HepG2 (cell line): ENCODE results near the gene CLDN4. TPM values are rescaled to one million over a fixed set of nuclear protein-coding genes. Genes with fewer than 3 reads are reported as not detected.

ENCODE experiments used
- ATAC-seq: fragments of 200-7000 bp; cut with Tn5 transposase; 3 replicates; pipeline ENCODE4 v1.9.1; 2020; ENCODE audit warnings: mild to moderate bottlenecking, moderate library complexity
- BruUV-seq: library from RNA; stranded (reverse); fragments of 400-500 nt; replicated peaks from 2 replicates; lab custom pipeline; 2021; lab: Mats Ljungman, UMichigan
- CTCF ChIA-PET: fragments of 300-600 bp; formaldehyde crosslinking; extraction: SDS; loops from one replicate; lab custom pipeline; 2021; ENCODE audit warnings: low total read pairs, inconsistent platforms, low intra/inter-chr PET ratio; lab: Yijun Ruan, JAX
- POLR2A ChIA-PET: fragments of 350-600 bp; sonication (Branson Sonifier 250); formaldehyde crosslinking; loops from one replicate; lab custom pipeline; 2020; ENCODE audit warnings: antibody characterized with exemption, inconsistent platforms; lab: Yijun Ruan, JAX
- DNase-seq: peaks from one replicate; pipeline ENCODE4 v3.0.0-alpha.2; 2015; ENCODE audit warnings: low spot score
- FAIRE-seq: peaks from 3 replicates; lab custom pipeline; 2011; peaks lifted over from hg19 to GRCh38; lab: Jason Lieb, UNC
- H2AFZ ChIP-seq: one replicate; pipeline ENCODE4 v1.6.1; 2011; ENCODE audit warnings: low read length, inconsistent platforms
- H3K27ac ChIP-seq: fragments of 300-600 bp; 3 replicates; pipeline ENCODE4 v1.8.0; 2011; ENCODE audit warnings: mixed run types, mild to moderate bottlenecking, mixed read lengths, low read length, inconsistent platforms; ENCODE audit not compliant: insufficient read depth; ENCODE audit errors: extremely low read length
- H3K27me3 ChIP-seq, 2 experiments: fragments of 200-600 bp in 1 of 2; 2 replicates in 1 of 2; 3 replicates in 1 of 2; pipeline versions ENCODE4 v1.6.0 to v1.8.0; 2011; ENCODE audit warnings: low read length in 2 of 2, mild to moderate bottlenecking in 2 of 2, moderate library complexity in 2 of 2, inconsistent platforms in 1 of 2; ENCODE audit not compliant: insufficient read depth in 2 of 2, control insufficient read depth in 1 of 2
- H3K36me3 ChIP-seq, 2 experiments: fragments of 200-600 bp in 1 of 2; replicated peaks in 1 of 2; 2 replicates in 1 of 2; 3 replicates in 1 of 2; pipeline versions ENCODE4 v1.5.1 to v1.8.0; 2011; ENCODE audit warnings: low read length in 2 of 2, inconsistent platforms in 1 of 2; ENCODE audit not compliant: insufficient read depth in 2 of 2, control insufficient read depth in 1 of 2
- H3K4me1 ChIP-seq: 2 replicates; pipeline ENCODE4 v1.5.1; 2012; ENCODE audit warnings: low read length, inconsistent platforms; ENCODE audit not compliant: insufficient read depth
- H3K4me2 ChIP-seq: 2 replicates; pipeline ENCODE4 v1.6.0; 2011; ENCODE audit warnings: low read depth, low read length, inconsistent platforms
- H3K4me3 ChIP-seq, 3 experiments: fragments of 200-600 bp in 1 of 3; sonication (generic), shearing (Covaris generic) in 1 of 3; replicated peaks in 1 of 3; 2 replicates each; pipeline ENCODE4 v1.5.1; 2011 to 2016; ENCODE audit warnings: low read length in 3 of 3, inconsistent platforms in 2 of 3, low read depth in 2 of 3, mild to moderate bottlenecking in 2 of 3, control low read depth in 1 of 3, mixed read lengths in 1 of 3; ENCODE audit not compliant: insufficient read depth in 1 of 3
- H3K79me2 ChIP-seq: one replicate; pipeline ENCODE4 v1.6.1; 2011; ENCODE audit warnings: low read length, inconsistent platforms; ENCODE audit not compliant: insufficient read depth
- H3K9ac ChIP-seq: 2 replicates; pipeline ENCODE4 v1.6.0; 2011; ENCODE audit warnings: mild to moderate bottlenecking, low read depth, low read length, inconsistent platforms; ENCODE audit not compliant: insufficient read depth
- H3K9me3 ChIP-seq: 2 replicates; pipeline ENCODE4 v1.5.1; 2012; ENCODE audit warnings: mild to moderate bottlenecking, low read length
- H4K20me1 ChIP-seq: 2 replicates; pipeline ENCODE4 v1.6.0; 2011; ENCODE audit warnings: inconsistent platforms, mild to moderate bottlenecking, low read length, moderate library complexity; ENCODE audit not compliant: insufficient read depth
- HNF4G ChIP-seq, 2 experiments: sonication (generic) in 1 of 2; formaldehyde crosslinking in 1 of 2; IDR thresholded peaks; 2 replicates each; pipeline versions ENCODE4 v1.4.0 to v1.6.1; 2011 to 2020; ENCODE audit warnings: borderline replicate concordance in 2 of 2, low read depth in 2 of 2, mild to moderate bottlenecking in 2 of 2, low read length in 1 of 2, missing genetic modification reagents in 1 of 2, moderate library complexity in 1 of 2
- LRRFIP1 ChIP-seq: sonication (generic); formaldehyde crosslinking; conservative IDR thresholded peaks from 2 replicates; pipeline ENCODE4 v1.4.0; 2020; ENCODE audit warnings: missing genetic modification reagents
- MXD1 ChIP-seq: sonication (generic); formaldehyde crosslinking; IDR thresholded peaks from 2 replicates; pipeline ENCODE4 v1.4.0; 2020; ENCODE audit warnings: mild to moderate bottlenecking, missing genetic modification reagents
- MXI1 ChIP-seq: IDR thresholded peaks from 3 replicates; pipeline ENCODE4 v1.6.1; 2012; ENCODE audit warnings: low read depth, low read length, inconsistent platforms, borderline replicate concordance
- NR2F6 ChIP-seq, 2 experiments: IDR thresholded peaks; 2 replicates each; pipeline ENCODE4 v1.6.1; 2016; ENCODE audit warnings: antibody characterized with exemption in 1 of 2, mild to moderate bottlenecking in 1 of 2
- ZNF3 ChIP-seq: IDR thresholded peaks from 2 replicates; pipeline ENCODE4 v1.7.0; 2017; ENCODE audit warnings: inconsistent platforms
- ZNF34 ChIP-seq: sonication (generic); formaldehyde crosslinking; IDR thresholded peaks from 2 replicates; pipeline ENCODE4 v1.4.0; 2020; ENCODE audit warnings: mild to moderate bottlenecking, missing genetic modification reagents, borderline replicate concordance
- ZNF343 ChIP-seq: sonication (generic); formaldehyde crosslinking; IDR thresholded peaks from 2 replicates; pipeline ENCODE4 v1.4.0; 2020; ENCODE audit warnings: mild to moderate bottlenecking, missing genetic modification reagents
- ZNF354B ChIP-seq: sonication (generic); formaldehyde crosslinking; IDR thresholded peaks from 2 replicates; pipeline ENCODE4 v1.8.0; 2022; ENCODE audit warnings: mild to moderate bottlenecking, missing genetic modification reagents
- ZNF414 ChIP-seq: sonication (generic); formaldehyde crosslinking; IDR thresholded peaks from 2 replicates; pipeline ENCODE4 v1.5.0; 2020; ENCODE audit warnings: missing genetic modification reagents
- ZNF44 ChIP-seq: sonication (generic); formaldehyde crosslinking; IDR thresholded peaks from 2 replicates; pipeline ENCODE4 v1.5.1; 2020; ENCODE audit warnings: mild to moderate bottlenecking, missing genetic modification reagents
- ZNF598 ChIP-seq: sonication (generic); formaldehyde crosslinking; IDR thresholded peaks from 2 replicates; pipeline ENCODE4 v1.5.1; 2020; ENCODE audit warnings: mild to moderate bottlenecking, missing genetic modification reagents, borderline replicate concordance
- ZNF644 ChIP-seq: IDR thresholded peaks from 2 replicates; pipeline ENCODE4 v1.6.1; 2016; ENCODE audit warnings: low read depth
- ZNF737 ChIP-seq: sonication (generic); formaldehyde crosslinking; IDR thresholded peaks from 2 replicates; pipeline ENCODE4 v1.5.0; 2020; ENCODE audit warnings: missing genetic modification reagents, mild to moderate bottlenecking, borderline replicate concordance
- ZZZ3 ChIP-seq: sonication (generic); formaldehyde crosslinking; IDR thresholded peaks from 2 replicates; pipeline ENCODE4 v1.4.0; 2020; ENCODE audit warnings: missing genetic modification reagents, mild to moderate bottlenecking, borderline replicate concordance
- WGBS: methylation state at CpG from one replicate; pipeline ENCODE4 v1.1.6; 2017; ENCODE audit warnings: low lambda C conversion rate; 5-methylcytosine and 5-hydroxymethylcytosine counted together
- in situ Hi-C: cut with HindIII; loops from 2 replicates; pipeline ENCODE4 v1.10.0; 2017; ENCODE audit warnings: low pct_unique_long_range_greater_than_20kb; ENCODE audit not compliant: extremely low pct_ligation_motif_present
- intact Hi-C: fragments of 100-400 bp; cut with micrococcal nuclease; formaldehyde crosslinking; loops from one replicate; pipeline ENCODE4 v1.10.0; 2022; ENCODE audit not compliant: unreplicated experiment
- polyA plus RNA-seq, 8 experiments: library from polyadenylated mRNA; depleted of rRNA in 3 of 8; stranded (reverse) in 7 of 8; unstranded in 1 of 8; fragments of >200 nt; fragmentation: Illumina TruSeq in 4 of 8; extraction: Trizol in 4 of 8; gene quantifications; 2 replicates each; pipeline versions ENCODE4 v1.2.1 to v1.2.3, GENCODE V29; 2011 to 2016; ENCODE audit warnings: low read depth in 4 of 8, missing spikeins in 1 of 8, mixed read lengths in 1 of 8; ENCODE audit not compliant: insufficient read depth in 1 of 8
- total RNA-seq, 5 experiments: library from RNA; depleted of rRNA; stranded (reverse); fragments of >200 nt; fragmentation: Illumina TruSeq; extraction: Trizol; gene quantifications; 2 replicates each; pipeline ENCODE4 v1.2.3, GENCODE V29; 2016; ENCODE audit warnings: low read depth in 1 of 5
- TF ChIP-seq, protein P1 (sequence below): sonication (generic); formaldehyde crosslinking; IDR thresholded peaks from 2 replicates; pipeline ENCODE4 v1.4.0; 2020; ENCODE audit warnings: mild to moderate bottlenecking, missing genetic modification reagents
- TF ChIP-seq, protein P2 (sequence below): IDR thresholded peaks from 2 replicates; pipeline ENCODE4 v1.6.1; 2016

The CLDN4 gene
- total and polyA plus RNA-seq, 2 of the 13 experiments (the other 11 are each of a cell fraction or from before 2014, with no cell fraction given), result 28.2 to 35.7 TPM

DNA sequence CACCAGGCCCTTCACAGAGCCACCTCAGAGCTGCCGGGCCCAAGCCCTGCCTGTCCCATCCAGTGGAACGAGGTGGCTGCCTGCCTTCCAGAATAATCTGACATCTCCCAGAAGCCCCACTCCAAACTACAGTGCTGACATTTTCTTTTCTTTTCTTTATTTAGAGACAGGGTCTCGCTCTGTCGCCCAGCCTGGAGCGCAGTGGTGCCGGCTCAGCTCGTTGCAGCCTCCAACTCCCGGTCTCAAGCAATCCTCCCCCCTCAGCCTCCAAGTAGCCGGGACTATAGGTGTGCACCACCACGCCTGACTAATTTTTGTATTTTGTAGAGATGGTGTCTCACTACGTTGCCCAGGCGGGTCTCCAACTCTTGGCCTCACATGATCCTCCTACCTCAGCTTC lies 30.5 kb downstream of the CLDN4 start:
- in situ Hi-C loops (no loop called here), intact Hi-C loops (no loop called here)
- ChIA-PET POLR2A (interaction anchor here (0.7 kb wide), 1 partner anchor 13 kb away, joined by 3 read pairs; no protein-coding TSS in a partner anchor), CTCF (no interaction called here)
- no peak for FAIRE-seq
- Histone ChIP-seq H3K4me3 (no peak overlapping the region), H2AFZ (no peak overlapping the region), H3K27ac (no peak overlapping the region), H4K20me1 (no peaks in the 10 kb centered on the region), H3K27me3 (peaks cover 1 to 8% of the 10 kb centered on the region in 2 experiments; a peak in 3 of 5 replicates), H3K79me2 (no peaks in the 10 kb centered on the region), H3K36me3 (no peaks in the 10 kb centered on the region), H3K4me2 (no peak overlapping the region), H3K4me1 (no peaks in the 10 kb centered on the region), H3K9ac (no peak overlapping the region), H3K9me3 (no peaks in the 10 kb centered on the region)
- ATAC-seq, result no peak
- no peak for DNase-seq
- WGBS, result 45% methylated on average over 12 of the region's 12 CpGs
- no TSS peak for BruUV-seq
- TF ChIP-seq ZNF354B (CRISPR knock-in tag) (no peak), ZZZ3 (CRISPR knock-in tag) (no peak), ZNF644 (CRISPR knock-in tag) (no peak), HNF4G (IDR thresholded peaks at IDR 0.05; ENCODE audit: borderline replicate concordance, low read depth, low read length) (no peak), HNF4G (CRISPR knock-in tag; IDR thresholded peaks at IDR 0.05; ENCODE audit: borderline replicate concordance, low read depth) (no peak), MXD1 (CRISPR knock-in tag) (no peak), ZNF44 (CRISPR knock-in tag) (no peak), NR2F6 (IDR thresholded peaks at IDR 0.05) (no peak), NR2F6 (CRISPR knock-in tag; IDR thresholded peaks at IDR 0.05) (no peak), LRRFIP1 (CRISPR knock-in tag) (no peak), ZNF34 (CRISPR knock-in tag) (no peak), ZNF737 (CRISPR knock-in tag) (no peak), ZNF3 (CRISPR knock-in tag) (no peak), ZNF598 (CRISPR knock-in tag) (no peak), ZNF414 (no peak), ZNF343 (CRISPR knock-in tag) (no peak), MXI1 (no peak)
- TF ChIP-seq, protein P1, sequence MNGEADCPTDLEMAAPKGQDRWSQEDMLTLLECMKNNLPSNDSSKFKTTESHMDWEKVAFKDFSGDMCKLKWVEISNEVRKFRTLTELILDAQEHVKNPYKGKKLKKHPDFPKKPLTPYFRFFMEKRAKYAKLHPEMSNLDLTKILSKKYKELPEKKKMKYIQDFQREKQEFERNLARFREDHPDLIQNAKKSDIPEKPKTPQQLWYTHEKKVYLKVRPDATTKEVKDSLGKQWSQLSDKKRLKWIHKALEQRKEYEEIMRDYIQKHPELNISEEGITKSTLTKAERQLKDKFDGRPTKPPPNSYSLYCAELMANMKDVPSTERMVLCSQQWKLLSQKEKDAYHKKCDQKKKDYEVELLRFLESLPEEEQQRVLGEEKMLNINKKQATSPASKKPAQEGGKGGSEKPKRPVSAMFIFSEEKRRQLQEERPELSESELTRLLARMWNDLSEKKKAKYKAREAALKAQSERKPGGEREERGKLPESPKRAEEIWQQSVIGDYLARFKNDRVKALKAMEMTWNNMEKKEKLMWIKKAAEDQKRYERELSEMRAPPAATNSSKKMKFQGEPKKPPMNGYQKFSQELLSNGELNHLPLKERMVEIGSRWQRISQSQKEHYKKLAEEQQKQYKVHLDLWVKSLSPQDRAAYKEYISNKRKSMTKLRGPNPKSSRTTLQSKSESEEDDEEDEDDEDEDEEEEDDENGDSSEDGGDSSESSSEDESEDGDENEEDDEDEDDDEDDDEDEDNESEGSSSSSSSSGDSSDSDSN (CRISPR knock-in tag), result no peak
- TF ChIP-seq, protein P2, sequence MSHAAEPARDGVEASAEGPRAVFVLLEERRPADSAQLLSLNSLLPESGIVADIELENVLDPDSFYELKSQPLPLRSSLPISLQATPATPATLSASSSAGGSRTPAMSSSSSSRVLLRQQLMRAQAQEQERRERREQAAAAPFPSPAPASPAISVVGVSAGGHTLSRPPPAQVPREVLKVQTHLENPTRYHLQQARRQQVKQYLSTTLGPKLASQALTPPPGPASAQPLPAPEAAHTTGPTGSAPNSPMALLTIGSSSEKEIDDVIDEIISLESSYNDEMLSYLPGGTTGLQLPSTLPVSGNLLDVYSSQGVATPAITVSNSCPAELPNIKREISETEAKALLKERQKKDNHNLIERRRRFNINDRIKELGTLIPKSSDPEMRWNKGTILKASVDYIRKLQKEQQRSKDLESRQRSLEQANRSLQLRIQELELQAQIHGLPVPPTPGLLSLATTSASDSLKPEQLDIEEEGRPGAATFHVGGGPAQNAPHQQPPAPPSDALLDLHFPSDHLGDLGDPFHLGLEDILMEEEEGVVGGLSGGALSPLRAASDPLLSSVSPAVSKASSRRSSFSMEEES (CRISPR knock-in tag), result no peak
